OCI-LY1 (cell line): ENCODE results near the gene TOM1L2.

Source experiments
- EZH2 ChIP-seq: fragments of 200-600 bp; sonication (generic), shearing (Covaris generic); IDR thresholded peaks from 2 replicates; pipeline ENCODE4 v1.8.0; 2017; ENCODE audit warnings: borderline replicate concordance, mixed run types, mild to moderate bottlenecking, antibody characterized with exemption, low read length, moderate library complexity, mixed read lengths
- TF ChIP-seq, protein P1 (sequence below): fragments of 200-600 bp; sonication (generic), shearing (Covaris generic); IDR thresholded peaks from 2 replicates; pipeline ENCODE4 v1.5.1; 2017; ENCODE audit warnings: mild to moderate bottlenecking, antibody characterized with exemption, low read length, moderate library complexity, mixed read lengths

DNA sequence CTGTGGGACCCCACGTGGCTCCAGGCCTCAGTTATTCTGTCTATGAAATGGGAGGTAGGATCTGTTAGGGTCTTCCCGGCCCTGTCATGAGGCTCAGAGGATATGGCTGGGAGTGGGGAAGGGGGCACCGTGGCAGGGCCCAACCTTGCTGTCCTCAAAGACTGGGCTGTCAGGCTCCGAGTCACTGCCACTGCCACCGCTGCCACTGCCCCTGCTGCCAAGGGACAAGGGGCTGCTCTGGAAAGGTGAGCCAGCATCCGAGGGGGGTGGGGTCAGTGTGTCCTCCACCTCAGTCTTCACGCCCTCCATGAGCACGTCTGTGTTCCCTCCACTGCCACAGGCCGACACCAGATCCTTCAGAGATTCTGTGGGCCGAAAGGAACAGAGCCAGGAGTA lies 154.7 kb downstream of the TOM1L2 start:
- TF ChIP-seq, protein P1, sequence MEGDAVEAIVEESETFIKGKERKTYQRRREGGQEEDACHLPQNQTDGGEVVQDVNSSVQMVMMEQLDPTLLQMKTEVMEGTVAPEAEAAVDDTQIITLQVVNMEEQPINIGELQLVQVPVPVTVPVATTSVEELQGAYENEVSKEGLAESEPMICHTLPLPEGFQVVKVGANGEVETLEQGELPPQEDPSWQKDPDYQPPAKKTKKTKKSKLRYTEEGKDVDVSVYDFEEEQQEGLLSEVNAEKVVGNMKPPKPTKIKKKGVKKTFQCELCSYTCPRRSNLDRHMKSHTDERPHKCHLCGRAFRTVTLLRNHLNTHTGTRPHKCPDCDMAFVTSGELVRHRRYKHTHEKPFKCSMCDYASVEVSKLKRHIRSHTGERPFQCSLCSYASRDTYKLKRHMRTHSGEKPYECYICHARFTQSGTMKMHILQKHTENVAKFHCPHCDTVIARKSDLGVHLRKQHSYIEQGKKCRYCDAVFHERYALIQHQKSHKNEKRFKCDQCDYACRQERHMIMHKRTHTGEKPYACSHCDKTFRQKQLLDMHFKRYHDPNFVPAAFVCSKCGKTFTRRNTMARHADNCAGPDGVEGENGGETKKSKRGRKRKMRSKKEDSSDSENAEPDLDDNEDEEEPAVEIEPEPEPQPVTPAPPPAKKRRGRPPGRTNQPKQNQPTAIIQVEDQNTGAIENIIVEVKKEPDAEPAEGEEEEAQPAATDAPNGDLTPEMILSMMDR: no peak
- no peak for TF ChIP-seq EZH2
